HG02610 (cell line): ENCODE measurements around the gene BEST4.
"Not testable (repeated sequence)": the region's sequence is repeated elsewhere in the genome, so short reads cannot be mapped to it uniquely, and the experiment has no call there.

Experiments
- ATAC-seq: cut with Tn5 transposase; IDR thresholded peaks from one replicate; pipeline ENCODE4 v1.9.1; 2021; ENCODE audit warnings: mild to moderate bottlenecking, moderate library complexity; ENCODE audit not compliant: unreplicated experiment

Gene BEST4

DNA sequence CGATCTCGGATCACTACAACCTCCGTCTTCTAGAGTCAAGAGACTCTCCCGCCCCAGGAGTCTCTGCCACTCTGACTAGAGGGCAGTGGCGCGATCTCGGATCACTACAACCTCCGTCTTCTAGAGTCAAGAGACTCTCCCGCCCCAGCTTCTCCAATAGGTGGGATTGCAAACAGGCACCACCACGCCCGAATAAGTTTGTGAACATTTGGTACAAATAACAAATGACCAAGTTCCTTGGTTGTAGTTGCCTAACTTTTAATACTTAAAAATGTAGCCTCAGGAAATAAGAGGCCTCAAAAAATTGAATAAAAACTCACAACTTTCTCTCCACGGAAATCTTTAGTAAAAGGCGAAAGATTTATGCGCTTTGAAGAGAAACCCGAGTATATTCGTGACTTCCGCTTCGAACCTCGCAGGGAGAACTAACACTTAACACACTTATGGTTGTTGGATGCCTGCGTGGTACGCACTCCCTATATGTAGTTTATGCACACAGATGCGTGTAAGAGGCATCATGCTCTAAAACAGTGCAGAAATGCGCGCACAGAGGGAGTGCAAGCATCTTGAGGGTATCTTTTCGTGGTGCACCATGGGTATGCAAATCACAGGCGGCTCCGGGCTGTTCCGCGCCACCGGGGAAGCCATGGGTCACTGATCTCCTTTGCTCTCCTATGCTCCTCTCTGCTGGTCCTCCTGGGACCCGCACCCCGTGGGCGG lies 31.8 kb upstream of the BEST4 start:
- ATAC-seq = peak; percentile 86

- ATAC-seq = no peak
Observed at GRCh38 chr1:44819196-44819607, 31.2 kb upstream of the BEST4 start.

DNA sequence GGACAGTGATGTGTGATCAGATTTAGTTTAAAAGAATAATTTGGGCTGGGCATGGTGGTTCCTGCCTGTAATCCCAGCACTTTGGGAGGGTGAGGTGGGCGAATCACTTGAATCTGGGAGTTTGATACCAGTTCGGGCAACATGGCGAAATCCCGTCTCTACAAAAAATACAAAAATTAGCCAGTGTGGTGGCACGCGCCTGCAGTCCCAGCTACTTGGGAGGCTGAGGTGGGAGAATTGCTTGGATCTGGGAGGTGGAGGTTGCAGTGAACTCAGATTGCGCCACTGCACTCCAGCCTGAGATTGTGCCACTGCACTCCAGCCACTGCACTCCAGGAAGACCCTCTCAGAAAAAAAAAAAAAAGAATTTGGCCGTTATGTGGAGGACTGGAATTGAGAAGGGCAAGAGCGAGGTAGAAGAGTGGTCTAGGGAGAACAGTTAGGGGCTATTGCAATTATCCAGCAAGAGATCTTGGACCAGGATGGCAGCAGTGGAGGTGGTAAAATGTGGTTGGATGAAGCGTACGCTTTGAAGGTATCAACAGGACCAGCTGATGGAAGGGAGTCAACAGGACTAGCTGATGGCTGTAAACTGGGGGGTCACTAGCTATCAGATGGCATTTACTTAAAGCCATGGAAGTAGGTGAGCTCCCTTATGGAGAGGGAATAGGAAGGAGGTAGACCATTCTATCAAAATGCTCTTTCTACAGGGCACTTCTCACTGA lies 30.0 kb upstream of the BEST4 start:
- no peak for ATAC-seq

- no peak for ATAC-seq
Observed at GRCh38 chr1:44817307-44817706, 29.3 kb upstream of the BEST4 start.

DNA sequence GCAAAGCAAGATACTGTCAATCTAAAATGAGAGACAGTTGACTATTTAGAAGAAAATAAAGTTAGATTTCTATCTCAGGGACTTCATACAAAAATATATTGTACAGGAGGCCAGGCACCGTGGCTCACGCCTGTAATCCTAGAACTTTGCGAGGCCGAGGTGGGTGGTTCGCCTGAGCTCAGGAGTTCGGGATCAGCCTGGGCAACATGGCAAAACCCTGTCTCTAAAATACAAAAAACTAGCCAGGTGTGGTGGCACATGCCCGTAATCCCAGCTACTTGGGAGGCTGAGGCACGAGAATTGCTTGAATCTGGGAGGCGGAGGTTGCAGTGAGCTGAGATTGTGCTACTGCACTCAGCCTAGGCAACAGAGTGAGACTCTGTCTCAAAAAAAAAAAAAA lies 28.0 kb upstream of the BEST4 start:
- ATAC-seq = not testable (repeated sequence)

- ATAC-seq = no peak
Observed at GRCh38 chr1:44812822-44813543, 25.0 kb upstream of the BEST4 start.

- ATAC-seq = no peak
Observed at GRCh38 chr1:44811234-44811633, 23.3 kb upstream of the BEST4 start.

DNA sequence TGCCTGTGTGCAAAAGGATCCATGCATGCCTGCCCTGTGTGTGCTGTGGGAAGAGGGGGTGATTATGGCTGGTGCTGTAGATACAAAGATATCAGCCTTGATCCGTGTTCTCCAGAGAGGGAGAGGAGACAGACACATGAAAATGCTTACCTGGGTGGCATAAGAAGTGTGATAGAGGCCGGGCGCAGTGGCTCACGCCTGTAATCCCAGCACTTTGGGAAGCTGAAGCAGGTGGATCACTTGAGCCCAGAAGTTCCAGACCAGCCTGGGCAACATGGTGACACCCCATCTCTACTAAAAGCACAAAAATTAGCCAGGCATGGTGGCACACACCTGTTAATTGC lies 22.8 kb upstream of the BEST4 start:
- ATAC-seq = not testable (repeated sequence)

GRCh38 chr1:44810101-44810761 lies 22.3 kb upstream of the BEST4 start:
- ATAC-seq = no peak

- peak; percentile 39 for ATAC-seq
Observed at GRCh38 chr1:44808938-44809917, 21.3 kb upstream of the BEST4 start.

DNA sequence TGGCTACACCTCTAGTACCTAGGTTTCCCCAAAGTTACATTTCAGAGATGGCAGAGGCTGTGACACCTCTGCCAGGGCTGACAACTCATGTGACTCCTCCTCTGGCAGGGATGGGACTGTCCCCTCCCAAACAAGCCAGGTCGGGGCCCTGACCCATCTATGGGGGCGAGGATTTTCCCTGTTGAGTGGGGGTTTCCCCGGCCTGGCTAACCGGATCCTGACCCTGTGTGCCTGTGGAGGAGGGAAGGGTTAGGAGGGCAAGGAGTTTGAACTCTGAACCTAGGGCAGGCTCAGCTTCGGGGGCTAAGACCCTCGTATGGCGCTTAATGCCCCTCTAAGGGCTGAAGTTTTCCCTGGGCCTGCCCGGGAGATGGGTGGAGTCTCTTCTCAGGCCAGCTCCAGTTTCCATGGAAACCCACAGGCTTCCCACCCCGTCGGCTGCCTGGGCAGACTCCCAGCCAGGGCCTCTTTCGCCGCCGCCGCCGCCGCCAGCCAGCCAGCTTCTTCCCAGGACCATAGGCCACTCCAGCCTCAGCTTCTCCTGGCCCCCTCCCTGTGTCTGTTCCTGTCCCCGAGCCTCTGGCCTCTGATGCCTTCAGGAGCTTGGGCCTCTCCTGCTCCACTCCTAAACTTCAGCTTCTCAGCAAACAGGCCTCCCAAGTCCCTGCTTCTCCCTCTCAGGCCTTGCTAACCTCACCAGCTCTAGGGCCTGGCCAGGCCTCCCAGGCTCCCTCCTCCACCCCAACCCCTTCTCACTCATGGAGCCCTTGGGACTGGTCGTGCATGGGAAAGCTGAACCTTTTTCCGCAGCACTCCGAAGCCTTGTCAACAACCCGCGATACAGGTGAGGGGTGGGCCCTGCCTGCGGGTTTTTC lies 20.3 kb upstream of the BEST4 start, which contains the start of gene BTBD19:
TSS of gene BTBD19 (plus strand) at position 461 of the 875 bp plus-strand sequence. CDS start at position 759, 298 bp downstream.
- peak; percentile 40 for ATAC-seq

DNA sequence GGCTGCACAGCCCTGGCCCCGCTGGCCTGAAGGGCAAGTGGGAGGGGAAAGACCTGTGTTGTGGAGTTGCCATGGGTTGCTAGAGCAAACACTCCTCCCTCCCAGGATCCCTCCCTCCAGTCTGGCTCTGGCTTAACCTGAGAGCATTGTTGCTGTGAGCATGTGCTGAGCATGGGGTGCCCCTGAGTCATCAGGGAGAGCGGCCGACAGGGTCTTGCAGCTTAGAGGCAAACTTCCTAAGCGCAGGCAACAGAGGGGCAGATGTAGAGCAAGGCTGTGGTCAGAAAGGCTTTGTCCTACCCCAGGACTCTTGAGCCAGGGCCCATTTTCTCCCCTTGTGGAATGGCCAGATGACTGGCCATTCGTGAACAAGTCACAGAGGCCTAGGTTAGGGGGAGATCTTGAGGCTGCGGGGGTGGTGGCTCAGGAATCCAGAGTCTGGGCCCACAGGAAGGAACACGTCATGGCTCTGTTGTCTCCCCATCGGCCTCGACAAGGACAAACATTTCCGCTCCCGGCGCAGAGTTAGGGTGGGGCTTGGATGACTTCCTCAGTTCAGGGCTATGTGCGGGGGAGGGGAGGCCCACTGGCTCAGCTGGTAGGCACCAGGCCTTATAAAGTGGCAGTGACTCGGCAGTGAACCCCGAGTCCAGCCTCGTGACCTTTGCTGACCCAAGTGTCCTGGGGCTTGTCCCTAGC lies 19.5 kb upstream of the BEST4 start:
- ATAC-seq = peak; percentile 35

- ATAC-seq = no peak
Observed at GRCh38 chr1:44806704-44807363, 18.9 kb upstream of the BEST4 start, which contains the start of gene DYNLT4. TSS of gene DYNLT4 (minus strand) at chr1:44807351. CDS start at chr1:44806668, 683 bp downstream.

GRCh38 chr1:44806025-44806703 lies 18.2 kb upstream of the BEST4 start:
- no peak for ATAC-seq

- no peak for ATAC-seq
Observed at GRCh38 chr1:44805311-44806024, 17.5 kb upstream of the BEST4 start.

DNA sequence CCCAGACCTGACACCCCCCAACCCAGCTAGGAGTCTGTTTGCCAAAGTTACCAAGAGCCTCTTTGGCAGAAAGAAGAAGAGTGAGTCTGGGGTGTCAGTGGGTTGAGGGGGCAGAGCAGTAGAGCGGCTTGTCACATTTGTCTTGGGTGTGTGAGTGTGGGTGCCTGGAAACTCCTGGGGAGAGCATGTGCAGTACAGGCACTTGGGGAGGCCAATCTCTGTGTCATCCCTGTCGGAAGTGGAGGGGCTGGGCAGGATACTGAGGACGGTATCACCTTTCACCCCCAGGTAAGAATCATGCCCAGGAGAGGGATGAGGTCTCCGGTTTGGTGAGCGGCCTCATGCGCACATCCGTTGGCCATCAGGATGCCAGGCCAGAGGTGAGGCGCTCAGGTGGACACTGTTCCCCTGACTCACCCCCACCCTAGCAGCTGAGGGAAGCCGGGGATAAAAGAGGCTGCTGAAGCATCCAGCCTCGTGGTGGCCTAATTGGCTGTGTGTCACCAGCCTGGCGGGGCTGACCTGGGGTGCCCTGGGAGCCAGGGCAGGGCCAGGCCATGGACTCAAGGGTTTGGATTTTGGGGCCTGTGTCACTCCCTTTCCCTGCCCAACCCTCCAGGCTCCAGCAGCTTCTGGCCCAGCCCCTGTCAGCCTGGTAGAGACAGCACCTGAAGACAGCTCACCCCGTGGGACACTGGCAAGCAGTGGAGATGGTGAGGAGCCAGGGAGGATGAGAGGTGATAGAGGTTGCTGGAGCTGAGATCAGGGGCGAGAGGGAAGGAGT lies 15.5 kb upstream of the BEST4 start:
- ATAC-seq = no peak
